ENCODE results near the gene PACS2.

Gene PACS2

GRCh38 chr14:105433161-105433605 is 118.6 kb downstream of the PACS2 start:
- DNase-seq (ENCODE audit: insufficient read length, low spot score) (no peak), FAIRE-seq (no peak)

GRCh38 chr14:105436402-105436801 is 121.9 kb downstream of the PACS2 start:
- no peak for FAIRE-seq
- DNase-seq (ENCODE audit: insufficient read length, low spot score): no peak

GRCh38 chr14:105436891-105437722 is 122.6 kb downstream of the PACS2 start:
- no peak for DNase-seq (ENCODE audit: insufficient read length, low spot score)
- no peak for FAIRE-seq

GRCh38 chr14:105437723-105438500 is 123.4 kb downstream of the PACS2 start:
- DNase-seq (ENCODE audit: insufficient read length, low spot score) (no peak), FAIRE-seq (no peak)

- no peak for DNase-seq (ENCODE audit: insufficient read length, low spot score)
- peak; percentile 33 for FAIRE-seq
These were observed 124.6 kb downstream of the PACS2 start for GRCh38 chr14:105439179-105439578.

DNA sequence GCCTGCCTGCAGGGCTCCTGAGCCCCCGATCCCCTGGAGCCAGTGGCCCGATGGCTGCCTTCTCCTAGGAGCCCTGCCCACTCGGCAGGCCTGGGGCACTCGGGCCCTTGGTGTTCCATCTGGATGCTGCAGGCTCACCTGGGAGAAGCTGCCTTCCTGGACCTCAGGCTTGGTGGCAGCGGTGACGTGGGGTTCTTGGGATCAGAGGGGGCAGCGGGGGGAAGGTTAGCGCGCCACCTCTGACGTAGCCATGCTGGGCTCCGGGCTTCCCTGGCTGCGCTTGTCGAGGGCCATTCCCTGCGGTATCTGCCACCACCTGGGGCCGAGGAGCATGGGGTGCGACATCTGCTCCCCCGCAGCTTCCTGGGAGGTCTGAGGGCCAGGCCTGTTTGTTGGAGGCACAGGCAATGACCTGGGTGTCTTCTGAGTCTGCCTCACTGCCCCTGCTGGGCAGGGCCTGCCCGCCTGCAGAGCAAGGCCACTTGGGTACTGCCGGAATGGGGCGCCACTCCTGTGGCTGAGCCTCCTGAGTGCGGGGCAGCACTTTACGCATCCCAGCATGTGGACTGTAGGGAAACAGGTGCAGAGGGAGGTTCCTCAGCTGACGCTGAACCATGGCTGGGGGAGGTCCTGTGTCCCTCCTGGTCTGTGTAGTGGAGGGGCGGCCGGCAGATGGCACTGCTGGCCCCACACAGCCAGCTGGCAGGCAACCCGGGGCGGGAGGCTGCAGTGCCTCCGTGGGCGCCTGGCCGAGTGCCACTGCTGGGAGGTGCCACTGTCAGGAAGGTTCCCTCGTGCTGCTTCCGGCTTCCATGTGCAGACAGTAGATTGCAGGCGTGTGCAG is 125.4 kb downstream of the PACS2 start:
- DNase-seq (ENCODE audit: insufficient read length, low spot score): no peak
- FAIRE-seq: no peak

DNA sequence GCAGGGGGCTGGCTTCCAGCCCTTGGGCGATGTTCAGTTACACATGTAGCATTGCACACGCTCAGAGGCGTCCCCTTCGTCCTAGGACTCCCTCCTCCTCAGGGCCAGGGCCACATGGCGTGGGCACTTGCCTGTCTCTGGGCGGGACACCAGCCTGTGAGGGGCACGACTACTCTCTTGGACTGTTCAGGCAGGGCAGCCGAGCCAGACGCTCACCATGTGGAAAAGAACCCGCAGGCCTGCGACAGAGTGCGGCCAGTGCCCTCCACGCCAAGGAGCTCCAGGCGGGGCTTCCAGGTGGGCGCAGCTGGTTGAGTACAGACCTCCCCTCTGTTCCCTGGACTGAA is 126.0 kb downstream of the PACS2 start:
- FAIRE-seq: no peak

GRCh38 chr14:105440992-105441391 is 126.4 kb downstream of the PACS2 start:
- no peak for FAIRE-seq
- DNase-seq (ENCODE audit: insufficient read length, low spot score): no peak

More for the DNA sequence above, 126.0 kb downstream of the PACS2 start:
- DNase-seq (ENCODE audit: insufficient read length, low spot score): no peak

GRCh38 chr14:105442125-105442524 is 127.6 kb downstream of the PACS2 start:
- no peak for DNase-seq (ENCODE audit: insufficient read length, low spot score)
- FAIRE-seq: no peak

DNA sequence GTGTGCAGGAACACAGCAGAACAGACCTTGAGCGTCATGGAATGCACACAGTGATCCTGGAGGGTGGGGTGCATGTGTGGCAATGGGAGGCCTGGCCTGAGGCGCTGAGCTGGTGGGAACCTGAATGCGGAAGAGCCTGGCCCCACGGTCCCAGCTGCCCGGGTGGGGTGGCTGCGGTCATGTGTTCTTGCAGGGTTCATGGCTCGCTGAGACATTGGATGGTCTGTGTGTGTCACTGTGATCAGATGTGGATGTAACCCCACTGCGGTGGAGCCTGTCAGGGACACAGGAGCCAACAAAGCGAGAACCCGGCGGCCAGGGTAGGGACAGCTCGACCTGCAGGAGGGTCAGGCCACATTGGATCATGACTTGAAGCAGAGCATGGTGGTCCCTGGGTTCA is 128.3 kb downstream of the PACS2 start:
- no peak for DNase-seq (ENCODE audit: insufficient read length, low spot score)
- peak; percentile 13 for FAIRE-seq

DNA sequence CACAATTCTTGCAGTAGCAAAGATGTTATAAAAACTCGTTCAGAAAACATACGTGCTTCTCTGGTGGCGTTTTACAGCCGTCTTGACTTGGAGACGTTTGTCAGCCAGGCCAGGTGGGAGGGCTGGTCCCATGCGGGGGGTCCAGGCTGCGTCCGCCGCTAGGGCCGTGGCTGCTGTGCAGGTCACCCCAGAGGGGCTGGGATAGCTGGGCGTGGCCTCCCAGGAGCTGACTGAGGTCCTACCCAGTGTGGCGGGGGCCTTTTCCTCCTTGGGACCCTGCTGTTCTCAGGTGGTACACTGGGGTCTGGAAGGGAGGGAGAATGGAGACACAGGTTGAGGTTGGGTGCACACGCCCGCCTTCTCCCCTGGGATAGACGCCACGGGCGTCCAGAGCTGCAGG is 130.3 kb downstream of the PACS2 start:
- FAIRE-seq: no peak

GRCh38 chr14:105445290-105445689 is 130.7 kb downstream of the PACS2 start:
- FAIRE-seq (no peak), DNase-seq (ENCODE audit: insufficient read length, low spot score) (no peak)

More for the DNA sequence above, 130.3 kb downstream of the PACS2 start:
- no peak for DNase-seq (ENCODE audit: insufficient read length, low spot score)

DNA sequence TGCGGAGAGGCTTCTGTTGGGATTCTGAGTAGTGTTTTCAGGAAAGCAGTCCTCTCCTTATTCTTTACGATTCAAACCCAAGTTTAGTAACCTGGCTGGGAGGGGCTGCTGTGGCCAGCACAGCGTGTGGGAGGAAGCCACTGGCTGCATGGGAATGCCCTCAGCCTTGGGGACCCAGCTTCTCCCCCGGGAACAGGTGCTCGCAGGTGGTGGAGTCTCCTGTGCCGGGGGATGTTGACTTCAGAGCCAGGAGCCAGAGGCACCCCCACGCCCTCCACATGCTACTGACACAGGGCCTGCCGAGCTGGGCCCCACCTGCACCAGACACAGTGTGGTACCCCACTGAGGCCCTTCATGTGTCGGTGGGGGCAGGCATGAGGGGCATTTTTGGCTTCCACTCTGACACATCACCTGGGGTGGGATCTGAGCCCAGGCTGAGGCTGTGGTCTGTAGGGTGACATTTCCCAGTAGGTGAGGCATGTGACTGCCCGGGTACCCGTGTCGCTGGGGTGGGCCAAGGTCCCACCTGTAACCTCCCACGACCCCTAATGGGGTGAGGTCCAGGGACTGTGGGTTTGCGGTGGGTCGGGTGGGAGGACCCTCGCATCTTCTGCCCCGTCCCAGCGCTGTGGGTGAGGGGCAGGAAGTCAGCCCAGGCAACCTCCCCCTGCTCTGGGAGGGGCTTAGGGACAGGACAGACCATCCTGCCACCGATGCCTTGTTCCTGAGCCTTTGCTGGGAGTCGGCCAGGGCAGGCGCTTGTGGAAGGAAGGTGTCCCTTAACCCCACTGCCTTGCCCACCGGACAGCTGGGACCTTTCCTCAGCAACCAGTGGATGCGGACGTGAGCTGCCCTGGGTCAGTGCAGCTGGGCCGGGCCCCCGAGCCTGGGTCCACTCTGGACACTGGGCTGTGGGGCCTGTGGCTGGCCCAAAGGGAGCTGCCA is 131.6 kb downstream of the PACS2 start:
- DNase-seq (ENCODE audit: insufficient read length, low spot score): no peak
- no peak for FAIRE-seq

DNA sequence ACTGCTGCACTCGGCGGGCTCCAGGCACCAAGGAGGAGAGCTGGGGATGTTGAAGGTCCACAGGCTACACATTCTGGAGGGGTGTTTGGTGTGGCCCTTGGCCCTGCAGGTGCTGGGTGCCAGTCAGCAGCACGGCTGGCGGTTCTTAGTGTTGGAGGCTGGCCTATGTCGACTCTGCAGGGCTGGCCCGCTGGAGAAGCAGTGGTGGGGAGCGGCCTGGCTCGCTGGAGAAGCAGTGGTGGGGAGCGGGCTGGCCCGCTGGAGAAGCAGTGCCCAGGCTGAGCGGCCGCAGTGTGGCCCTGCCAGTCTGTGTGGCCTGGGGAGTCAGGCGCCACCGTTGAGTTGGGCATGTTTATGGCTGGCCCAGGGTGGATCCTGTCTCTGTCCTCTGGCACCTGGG is 132.4 kb downstream of the PACS2 start:
- FAIRE-seq: no peak
- DNase-seq (ENCODE audit: insufficient read length, low spot score): no peak
